Breast epithelium (tissue), 4 donors: Measurements from ENCODE around the gene PARP15. TPM values are rescaled to one million over a fixed set of nuclear protein-coding genes. Genes with fewer than 3 reads are reported as not detected.
"Not testable (repeated sequence)": the region's sequence is repeated elsewhere in the genome, so short reads cannot be mapped to it uniquely, and the experiment has no call there.

Experiments
- DNase-seq, 2 donors: peaks; one replicate each; pipeline ENCODE4 v3.0.0-alpha.2; 2019; ENCODE audit warnings: low spot score in 2 of 2
- H3K27ac ChIP-seq, 2 donors: fragments of 200-600 bp; sonication (generic) in 1 of 2; one replicate each; pipeline ENCODE4 v1.5.1; 2016 to 2019; ENCODE audit warnings: mild to moderate bottlenecking in 1 of 2
- H3K27me3 ChIP-seq, 2 donors: fragments of 200-600 bp; sonication (generic) in 1 of 2; one replicate each; pipeline versions ENCODE4 v1.5.1 to v1.6.0; 2017 to 2019; ENCODE audit warnings: control low read depth in 1 of 2, mild to moderate bottlenecking in 1 of 2
- H3K36me3 ChIP-seq: fragments of 200-600 bp; one replicate; pipeline ENCODE4 v1.5.1; 2019
- H3K4me1 ChIP-seq, 2 donors: fragments of 200-600 bp; sonication (generic); one replicate each; pipeline ENCODE4 v1.5.1; 2016 to 2019; ENCODE audit warnings: control low read depth in 1 of 2
- H3K4me3 ChIP-seq, 3 donors: fragments of 200-600 bp; sonication (generic); 1 replicate in 2 of 3; 2 replicates in 1 of 3; pipeline ENCODE4 v1.5.1; 2016 to 2019; ENCODE audit warnings: mild to moderate bottlenecking in 3 of 3, moderate library complexity in 2 of 3
- H3K9me3 ChIP-seq, 2 donors: fragments of 200-600 bp; sonication (generic) in 1 of 2; one replicate each; pipeline ENCODE4 v1.5.1; 2016 to 2019; ENCODE audit warnings: control low read depth in 1 of 2
- CTCF ChIP-seq, 3 donors: fragments of 450-650 bp; IDR thresholded peaks; one replicate each; pipeline ENCODE4 v1.5.1; 2016 to 2017; ENCODE audit warnings: antibody characterized with exemption in 3 of 3, mild to moderate bottlenecking in 3 of 3, moderate library complexity in 3 of 3
- POLR2A ChIP-seq: fragments of 450-650 bp; IDR thresholded peaks from one replicate; pipeline ENCODE4 v1.6.1; 2016; ENCODE audit warnings: antibody characterized with exemption, mild to moderate bottlenecking, moderate library complexity
- POLR2AphosphoS5 ChIP-seq, 3 donors: sonication (generic); formaldehyde crosslinking; IDR thresholded peaks; one replicate each; pipeline ENCODE4 v1.6.1; 2017; ENCODE audit warnings: antibody characterized with exemption in 3 of 3
- intact Hi-C: fragments of 100-400 bp; cut with DNase I; formaldehyde crosslinking; loops from one replicate; pipeline ENCODE4 v1.15.1; 2023; ENCODE audit warnings: low total_unique reads
- total RNA-seq, 3 donors: library from RNA; depleted of rRNA; stranded (reverse); fragments of >200 nt; gene quantifications; one replicate each; pipeline ENCODE4 v1.1.0, GENCODE V29; 2016

PARP15 gene
- total RNA-seq, 3 donors from 2014 or later: 2.9 to 5.6 (median 5.4) TPM

- DNase-seq: no peak
- H3K36me3 ChIP-seq: no peaks in the 10 kb centered on the region
- intact Hi-C loops: loop anchor here (2.0 to 10.0 kb wide), 2 partner anchors 115 to 1055 kb away; partner anchors contain the start of genes DTX3L and PARP9
- no peaks in the 10 kb centered on the region for H3K9me3 ChIP-seq
- H3K27ac ChIP-seq: peak overlapping the region; percentile 96 to 99
- H3K4me3 ChIP-seq: peak overlapping the region; percentile 88 to 98 (median 96)
- H3K27me3 ChIP-seq: no peaks in the 10 kb centered on the region
- H3K4me1 ChIP-seq: peaks cover 0 to 8% of the 10 kb centered on the region in 2 donors
- TF ChIP-seq CTCF (IDR thresholded peaks at IDR 0.05) (no peak), POLR2A (no peak), POLR2AphosphoS5 (IDR thresholded peaks at IDR 0.05) (no peak)
Observed at GRCh38 chr3:122679882-122680474, 102.5 kb downstream of the PARP15 start.

GRCh38 chr3:122680475-122681283 lies 103.2 kb downstream of the PARP15 start, which contains the start of gene PARP14:
TSS of gene PARP14 (plus strand) at chr3:122680839. CDS start at chr3:122680884, 45 bp downstream.
- peaks cover 0 to 8% of the 10 kb centered on the region in 2 donors for H3K4me1 ChIP-seq
- intact Hi-C loops: loop anchor here (2.0 kb wide), 1 partner anchor 116 kb away; the partner anchor contains the start of genes DTX3L and PARP9
- no peaks in the 10 kb centered on the region for H3K9me3 ChIP-seq
- H3K27ac ChIP-seq: peak within 1 kb of the TSS; percentile 96 to 99
- H3K36me3 ChIP-seq: no peaks in the 10 kb centered on the region
- H3K27me3 ChIP-seq: no peaks in the 10 kb centered on the region
- peak; percentile 63 to 65 for DNase-seq
- peak within 1 kb of the TSS; percentile 88 to 98 (median 96) for H3K4me3 ChIP-seq
- TF ChIP-seq POLR2A: no peak
- peak; percentile 42 to 58 (median 54) for TF ChIP-seq POLR2AphosphoS5 (IDR thresholded peaks at IDR 0.05)
- peak in 2 of 3 donors; percentile 6 to 13 for TF ChIP-seq CTCF (IDR thresholded peaks at IDR 0.05)

- H3K36me3 ChIP-seq: no peaks in the 10 kb centered on the region
Observed at GRCh38 chr3:122681284-122681973, 104.0 kb downstream of the PARP15 start.

GRCh38 chr3:122681974-122682409 lies 104.5 kb downstream of the PARP15 start:
- peaks cover 0 to 8% of the 10 kb centered on the region in 2 donors for H3K4me1 ChIP-seq
- no peaks in the 10 kb centered on the region for H3K27me3 ChIP-seq
- H3K27ac ChIP-seq: peak overlapping the region in 1 of 2 donors; percentile 99
- H3K4me3 ChIP-seq: peak overlapping the region; percentile 88 to 98 (median 96)
- DNase-seq: no peak
- H3K9me3 ChIP-seq: no peaks in the 10 kb centered on the region
- intact Hi-C loops: loop anchor here (2.0 kb wide), 1 partner anchor 117 kb away; the partner anchor contains the start of genes DTX3L and PARP9
- H3K36me3 ChIP-seq: no peaks in the 10 kb centered on the region
- no peak for TF ChIP-seq POLR2AphosphoS5 (IDR thresholded peaks at IDR 0.05)
- no peak for TF ChIP-seq CTCF (IDR thresholded peaks at IDR 0.05)
- no peak for TF ChIP-seq POLR2A

More at GRCh38 chr3:122681284-122681973, 104.0 kb downstream of the PARP15 start:
- intact Hi-C loops: loop anchor here (2.0 kb wide), 1 partner anchor 117 kb away; the partner anchor contains the start of genes DTX3L and PARP9
- no peak for DNase-seq
- Histone ChIP-seq H3K27ac (peak overlapping the region; percentile 96 to 99), H3K27me3 (no peaks in the 10 kb centered on the region), H3K4me1 (peaks cover 0 to 8% of the 10 kb centered on the region in 2 donors), H3K4me3 (peak overlapping the region; percentile 88 to 98 (median 96)), H3K9me3 (no peaks in the 10 kb centered on the region)
- no peak for TF ChIP-seq POLR2A
- TF ChIP-seq POLR2AphosphoS5 (IDR thresholded peaks at IDR 0.05): no peak
- TF ChIP-seq CTCF (IDR thresholded peaks at IDR 0.05): no peak

GRCh38 chr3:122682778-122683411 lies 105.4 kb downstream of the PARP15 start:
- H3K27ac ChIP-seq, H3K4me3 ChIP-seq, intact Hi-C loops: not testable (repeated sequence)

More at GRCh38 chr3:122682778-122683411, 105.4 kb downstream of the PARP15 start:
- not testable (repeated sequence) for DNase-seq, H3K27me3 ChIP-seq, H3K36me3 ChIP-seq, H3K9me3 ChIP-seq, H3K4me1 ChIP-seq
